Measurements from ENCODE around the gene EFR3B. TPM values are rescaled to one million over a fixed set of nuclear protein-coding genes. Genes with fewer than 3 reads are reported as not detected.
A peak's percentile ranks its signal among the peaks of the same experiment; 100 is the strongest.

The EFR3B gene
- total RNA-seq, 4 donors from 2014 or later, result under 0.01 to 6.1 (median 1.3) TPM; not detected in 1

GRCh38 chr2:25074826-25075225, 33.0 kb downstream of the EFR3B start:
- Histone ChIP-seq H3K9me3 (no peaks in the 10 kb centered on the region), H3K27me3 (no peaks in the 10 kb centered on the region), H3K4me3 (no peak overlapping the region), H3K36me3 (no peaks in the 10 kb centered on the region), H3K27ac (no peak overlapping the region), H3K4me1 (no peaks in the 10 kb centered on the region)
- TF ChIP-seq CTCF (IDR thresholded peaks at IDR 0.05), result no peak
- TF ChIP-seq POLR2A (IDR thresholded peaks at IDR 0.05), result no peak
- DNase-seq, result no peak
- intact Hi-C loops (cut with DNase I; ENCODE audit: low total_unique reads), result no loop called here

GRCh38 chr2:25076749-25077148, 34.9 kb downstream of the EFR3B start:
- Histone ChIP-seq H3K27me3 (no peaks in the 10 kb centered on the region), H3K27ac (peak overlapping the region in 1 of 2 donors; percentile 17), H3K36me3 (no peaks in the 10 kb centered on the region), H3K4me1 (no peaks in the 10 kb centered on the region), H3K4me3 (no peak overlapping the region), H3K9me3 (no peaks in the 10 kb centered on the region)
- DNase-seq, result no peak
- intact Hi-C loops (cut with DNase I; ENCODE audit: low total_unique reads), result no loop called here
- TF ChIP-seq CTCF (IDR thresholded peaks at IDR 0.05) (no peak), POLR2A (IDR thresholded peaks at IDR 0.05) (no peak)

GRCh38 chr2:25077789-25078169, 35.9 kb downstream of the EFR3B start:
- Histone ChIP-seq H3K4me3 (no peak overlapping the region), H3K4me1 (no peaks in the 10 kb centered on the region), H3K9me3 (no peaks in the 10 kb centered on the region), H3K36me3 (no peaks in the 10 kb centered on the region), H3K27ac (peak overlapping the region in 1 of 2 donors; percentile 12), H3K27me3 (no peaks in the 10 kb centered on the region)
- intact Hi-C loops (cut with DNase I; ENCODE audit: low total_unique reads), result no loop called here
- no peak for TF ChIP-seq CTCF (IDR thresholded peaks at IDR 0.05)
- TF ChIP-seq POLR2A (IDR thresholded peaks at IDR 0.05), result no peak
- no peak for DNase-seq

- Histone ChIP-seq H3K27ac (peak overlapping the region; percentile 12 to 17), H3K9me3 (no peaks in the 10 kb centered on the region)
These were observed 36.5 kb downstream of the EFR3B start for GRCh38 chr2:25078170-25079049.

More at GRCh38 chr2:25078170-25079049, 36.5 kb downstream of the EFR3B start:
- H3K27me3 ChIP-seq, result no peaks in the 10 kb centered on the region
- TF ChIP-seq POLR2A (IDR thresholded peaks at IDR 0.05) (no peak), CTCF (IDR thresholded peaks at IDR 0.05) (no peak)
- no peak overlapping the region for H3K4me3 ChIP-seq
- no peaks in the 10 kb centered on the region for H3K36me3 ChIP-seq
- DNase-seq, result peak in 1 of 2 donors; percentile 22
- intact Hi-C loops (cut with DNase I; ENCODE audit: low total_unique reads), result no loop called here
- H3K4me1 ChIP-seq, result no peaks in the 10 kb centered on the region
